ENCODE results near the gene SYPL1. TPM values are rescaled to one million over a fixed set of nuclear protein-coding genes. Genes with fewer than 3 reads are reported as not detected.

The SYPL1 gene
- total RNA-seq, 1 donor from 2014 or later = 59.7 TPM

GRCh38 chr7:106048706-106049020 lies 63.4 kb downstream of the SYPL1 start:
- FAIRE-seq (no peak), DNase-seq (ENCODE audit: low read depth) (no peak)
- Mint-ChIP-seq H3K4me3 (ENCODE audit: unreplicated experiment) (no peak overlapping the region), H3K9me3 (ENCODE audit: unreplicated experiment) (no peaks in the 10 kb centered on the region), H3K4me1 (ENCODE audit: low read depth, unreplicated experiment) (peaks cover 12% of the 10 kb centered on the region), H3K27me3 (ENCODE audit: low read depth, unreplicated experiment) (peaks cover 33% of the 10 kb centered on the region), H3K36me3 (ENCODE audit: low read depth, unreplicated experiment) (no peaks in the 10 kb centered on the region), H3K27ac (ENCODE audit: unreplicated experiment) (no peak overlapping the region)
- Histone ChIP-seq H3K36me3 (ENCODE audit: insufficient read depth, low read length) (no peaks in the 10 kb centered on the region), H3K27ac (ENCODE audit: low read depth, low read length) (no peak overlapping the region), H3K27me3 (ENCODE audit: insufficient read depth, low read length) (peaks cover 35% of the 10 kb centered on the region), H2AFZ (ENCODE audit: low read depth, low read length) (no peak overlapping the region), H3K4me2 (ENCODE audit: low read length) (no peak overlapping the region), H3K4me3 (ENCODE audit: insufficient read depth, low read depth, low read length) (no peak overlapping the region), H3K79me2 (ENCODE audit: insufficient read depth, low read length) (no peaks in the 10 kb centered on the region), H4K20me1 (ENCODE audit: insufficient read depth, low read length) (no peaks in the 10 kb centered on the region), H3K9ac (ENCODE audit: low read length) (no peak overlapping the region), H3K9me3 (ENCODE audit: insufficient read depth, low read depth, low read length) (no peaks in the 10 kb centered on the region), H3K4me1 (ENCODE audit: insufficient read depth, low read length) (no peaks in the 10 kb centered on the region)
- TF ChIP-seq, protein P1, sequence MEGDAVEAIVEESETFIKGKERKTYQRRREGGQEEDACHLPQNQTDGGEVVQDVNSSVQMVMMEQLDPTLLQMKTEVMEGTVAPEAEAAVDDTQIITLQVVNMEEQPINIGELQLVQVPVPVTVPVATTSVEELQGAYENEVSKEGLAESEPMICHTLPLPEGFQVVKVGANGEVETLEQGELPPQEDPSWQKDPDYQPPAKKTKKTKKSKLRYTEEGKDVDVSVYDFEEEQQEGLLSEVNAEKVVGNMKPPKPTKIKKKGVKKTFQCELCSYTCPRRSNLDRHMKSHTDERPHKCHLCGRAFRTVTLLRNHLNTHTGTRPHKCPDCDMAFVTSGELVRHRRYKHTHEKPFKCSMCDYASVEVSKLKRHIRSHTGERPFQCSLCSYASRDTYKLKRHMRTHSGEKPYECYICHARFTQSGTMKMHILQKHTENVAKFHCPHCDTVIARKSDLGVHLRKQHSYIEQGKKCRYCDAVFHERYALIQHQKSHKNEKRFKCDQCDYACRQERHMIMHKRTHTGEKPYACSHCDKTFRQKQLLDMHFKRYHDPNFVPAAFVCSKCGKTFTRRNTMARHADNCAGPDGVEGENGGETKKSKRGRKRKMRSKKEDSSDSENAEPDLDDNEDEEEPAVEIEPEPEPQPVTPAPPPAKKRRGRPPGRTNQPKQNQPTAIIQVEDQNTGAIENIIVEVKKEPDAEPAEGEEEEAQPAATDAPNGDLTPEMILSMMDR (IDR thresholded peaks at IDR 0.05; ENCODE audit: insufficient read depth, low read depth, low read length) = no peak

DNA sequence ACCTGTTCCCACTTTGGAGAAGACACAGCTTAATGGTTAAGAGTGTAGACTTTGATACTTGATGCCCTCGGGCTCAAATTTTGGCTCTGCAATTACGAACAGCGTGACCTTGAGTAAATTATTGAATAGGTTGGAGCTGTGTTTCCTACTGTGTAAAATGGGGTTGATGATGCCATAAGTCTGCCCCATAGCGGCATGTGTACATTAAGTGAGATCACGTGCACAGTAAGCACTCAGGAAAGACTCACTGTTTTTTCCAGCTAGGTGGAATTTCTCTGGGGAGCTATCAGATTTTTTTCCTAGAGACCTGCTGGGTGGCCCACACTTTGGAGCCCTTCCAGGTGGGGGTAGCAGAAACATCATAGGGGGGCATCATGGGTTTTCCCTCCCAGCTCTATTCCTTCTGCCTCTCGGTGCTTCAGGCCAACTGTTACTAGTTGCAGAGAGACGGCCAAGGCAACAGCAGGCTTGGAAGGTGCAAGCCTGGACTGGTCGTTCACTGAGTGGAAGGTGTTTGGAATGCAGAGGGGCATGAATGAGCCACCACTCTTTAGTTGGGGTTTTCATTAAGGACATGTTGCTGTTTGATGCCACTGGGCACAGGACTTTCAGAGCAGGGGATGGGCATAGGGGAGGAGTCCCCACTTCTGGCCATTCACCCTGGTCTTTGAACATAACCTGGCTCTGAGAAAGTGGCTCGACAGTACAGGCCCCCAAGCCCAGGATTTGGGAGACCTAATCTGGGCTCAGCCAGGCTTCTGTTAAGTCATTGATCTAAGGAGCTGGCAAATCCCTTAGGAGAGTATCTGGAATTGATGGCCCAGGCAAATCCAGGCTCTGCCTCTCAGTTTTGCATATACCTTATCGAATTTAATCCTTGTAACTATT lies 64.0 kb downstream of the SYPL1 start:
- Mint-ChIP-seq H3K4me3 (ENCODE audit: unreplicated experiment) (no peak overlapping the region), H3K27ac (ENCODE audit: unreplicated experiment) (no peak overlapping the region), H3K36me3 (ENCODE audit: low read depth, unreplicated experiment) (no peaks in the 10 kb centered on the region), H3K4me1 (ENCODE audit: low read depth, unreplicated experiment) (peaks cover 12% of the 10 kb centered on the region), H3K9me3 (ENCODE audit: unreplicated experiment) (no peaks in the 10 kb centered on the region), H3K27me3 (ENCODE audit: low read depth, unreplicated experiment) (peaks cover 31% of the 10 kb centered on the region)
- Histone ChIP-seq H3K4me3 (ENCODE audit: insufficient read depth, low read depth, low read length) (no peak overlapping the region), H3K4me2 (ENCODE audit: low read length) (no peak overlapping the region), H3K27ac (ENCODE audit: low read depth, low read length) (no peak overlapping the region), H4K20me1 (ENCODE audit: insufficient read depth, low read length) (no peaks in the 10 kb centered on the region), H3K9ac (ENCODE audit: low read length) (no peak overlapping the region), H3K36me3 (ENCODE audit: insufficient read depth, low read length) (no peaks in the 10 kb centered on the region), H3K79me2 (ENCODE audit: insufficient read depth, low read length) (no peaks in the 10 kb centered on the region), H3K27me3 (ENCODE audit: insufficient read depth, low read length) (peaks cover 37% of the 10 kb centered on the region), H2AFZ (ENCODE audit: low read depth, low read length) (no peak overlapping the region), H3K4me1 (ENCODE audit: insufficient read depth, low read length) (no peaks in the 10 kb centered on the region), H3K9me3 (ENCODE audit: insufficient read depth, low read depth, low read length) (no peaks in the 10 kb centered on the region)
- no peak for DNase-seq (ENCODE audit: low read depth)
- no peak for FAIRE-seq
- TF ChIP-seq, protein P1 (IDR thresholded peaks at IDR 0.05; ENCODE audit: insufficient read depth, low read depth, low read length) = no peak
- no peak for TF ChIP-seq EZH2 (IDR thresholded peaks at IDR 0.05; ENCODE audit: insufficient read depth, low read length)

- Histone ChIP-seq H3K4me2 (ENCODE audit: low read length) (no peak overlapping the region), H3K4me3 (ENCODE audit: insufficient read depth, low read depth, low read length) (no peak overlapping the region), H3K27me3 (ENCODE audit: insufficient read depth, low read length) (peaks cover 33% of the 10 kb centered on the region), H4K20me1 (ENCODE audit: insufficient read depth, low read length) (no peaks in the 10 kb centered on the region), H3K4me1 (ENCODE audit: insufficient read depth, low read length) (peaks cover 4% of the 10 kb centered on the region), H3K79me2 (ENCODE audit: insufficient read depth, low read length) (no peaks in the 10 kb centered on the region), H2AFZ (ENCODE audit: low read depth, low read length) (no peak overlapping the region), H3K9me3 (ENCODE audit: insufficient read depth, low read depth, low read length) (no peaks in the 10 kb centered on the region), H3K9ac (ENCODE audit: low read length) (no peak overlapping the region), H3K27ac (ENCODE audit: low read depth, low read length) (no peak overlapping the region), H3K36me3 (ENCODE audit: insufficient read depth, low read length) (no peaks in the 10 kb centered on the region)
- Mint-ChIP-seq H3K9me3 (ENCODE audit: unreplicated experiment) (no peaks in the 10 kb centered on the region), H3K27me3 (ENCODE audit: low read depth, unreplicated experiment) (peaks cover 35% of the 10 kb centered on the region), H3K4me3 (ENCODE audit: unreplicated experiment) (no peak overlapping the region), H3K4me1 (ENCODE audit: low read depth, unreplicated experiment) (peaks cover 12% of the 10 kb centered on the region), H3K36me3 (ENCODE audit: low read depth, unreplicated experiment) (no peaks in the 10 kb centered on the region), H3K27ac (ENCODE audit: unreplicated experiment) (no peak overlapping the region)
- DNase-seq (ENCODE audit: low read depth) (no peak), FAIRE-seq (no peak)
- no peak for TF ChIP-seq EZH2 (IDR thresholded peaks at IDR 0.05; ENCODE audit: insufficient read depth, low read length)
- TF ChIP-seq, protein P1 (IDR thresholded peaks at IDR 0.05; ENCODE audit: insufficient read depth, low read depth, low read length) = no peak
Measured at GRCh38 chr7:106047184-106047583, 64.9 kb downstream of the SYPL1 start.

Data from astrocyte (in vitro differentiated cells and primary cell).